Measurements from ENCODE around the gene SLC1A5.
"Not testable (repeated sequence)": the region's sequence is repeated elsewhere in the genome, so short reads cannot be mapped to it uniquely, and the experiment has no call there.

SLC1A5 gene

GRCh38 chr19:46788262-46788967 lies at the start of gene SLC1A5:
SLC1A5 (minus strand) TSS chr19:46788594; CDS start chr19:46787965, 629 bp downstream.
- in situ Hi-C loops (cut with MboI; ENCODE audit: low sequenced_read_pairs): no loop called here

DNA sequence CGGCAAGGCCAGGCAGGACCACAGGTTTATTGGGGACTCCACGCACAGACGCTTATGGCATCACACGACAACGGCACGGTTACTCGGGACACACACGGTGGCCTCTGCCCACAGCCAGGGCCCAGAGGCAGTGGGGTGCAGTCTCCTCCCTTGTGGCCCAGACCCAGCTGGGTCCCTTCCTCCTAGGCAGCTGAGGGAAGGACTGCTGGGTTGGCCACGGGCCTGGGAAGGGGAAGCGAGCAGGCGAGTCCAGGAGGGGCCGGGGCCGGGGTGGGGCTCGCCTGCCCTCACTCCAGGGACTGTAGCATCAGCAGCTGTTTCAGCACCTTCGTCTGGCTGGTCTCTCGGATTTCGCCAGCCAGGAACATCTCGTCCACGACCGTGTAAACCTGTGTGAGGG lies 49.8 kb upstream of the SLC1A5 start:
- in situ Hi-C loops (cut with MboI; ENCODE audit: low sequenced_read_pairs): no loop called here

- in situ Hi-C loops (cut with MboI; ENCODE audit: low sequenced_read_pairs): no loop called here
Measured at GRCh38 chr19:46834984-46835383, 46.6 kb upstream of the SLC1A5 start.

DNA sequence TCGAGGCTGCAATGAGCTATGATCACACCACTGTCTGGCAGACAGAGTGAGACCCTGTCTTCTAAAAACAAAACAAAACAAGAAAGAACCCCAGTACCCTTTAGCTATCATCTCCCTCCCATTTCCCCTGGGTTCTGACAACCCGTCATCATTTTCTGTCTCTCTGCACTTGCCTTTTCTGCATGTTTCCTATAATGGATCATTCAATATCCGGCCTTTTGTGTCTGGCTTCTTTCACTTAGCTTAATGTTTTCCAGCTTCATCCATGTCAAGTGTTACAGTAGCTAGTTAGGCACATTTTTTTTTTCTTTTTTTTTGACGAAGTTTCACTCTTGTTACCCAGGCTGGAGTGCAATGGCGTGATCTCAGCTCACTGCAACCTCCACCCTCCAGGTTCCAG lies 45.7 kb upstream of the SLC1A5 start:
- in situ Hi-C loops (cut with MboI; ENCODE audit: low sequenced_read_pairs): no loop called here

- in situ Hi-C loops (cut with MboI; ENCODE audit: low sequenced_read_pairs): no loop called here
Measured at GRCh38 chr19:46830864-46831263, 42.5 kb upstream of the SLC1A5 start.

- in situ Hi-C loops (cut with MboI; ENCODE audit: low sequenced_read_pairs): no loop called here
Measured at GRCh38 chr19:46828484-46828883, 40.1 kb upstream of the SLC1A5 start.

GRCh38 chr19:46825731-46826055 lies 37.3 kb upstream of the SLC1A5 start:
- in situ Hi-C loops (cut with MboI; ENCODE audit: low sequenced_read_pairs): no loop called here

DNA sequence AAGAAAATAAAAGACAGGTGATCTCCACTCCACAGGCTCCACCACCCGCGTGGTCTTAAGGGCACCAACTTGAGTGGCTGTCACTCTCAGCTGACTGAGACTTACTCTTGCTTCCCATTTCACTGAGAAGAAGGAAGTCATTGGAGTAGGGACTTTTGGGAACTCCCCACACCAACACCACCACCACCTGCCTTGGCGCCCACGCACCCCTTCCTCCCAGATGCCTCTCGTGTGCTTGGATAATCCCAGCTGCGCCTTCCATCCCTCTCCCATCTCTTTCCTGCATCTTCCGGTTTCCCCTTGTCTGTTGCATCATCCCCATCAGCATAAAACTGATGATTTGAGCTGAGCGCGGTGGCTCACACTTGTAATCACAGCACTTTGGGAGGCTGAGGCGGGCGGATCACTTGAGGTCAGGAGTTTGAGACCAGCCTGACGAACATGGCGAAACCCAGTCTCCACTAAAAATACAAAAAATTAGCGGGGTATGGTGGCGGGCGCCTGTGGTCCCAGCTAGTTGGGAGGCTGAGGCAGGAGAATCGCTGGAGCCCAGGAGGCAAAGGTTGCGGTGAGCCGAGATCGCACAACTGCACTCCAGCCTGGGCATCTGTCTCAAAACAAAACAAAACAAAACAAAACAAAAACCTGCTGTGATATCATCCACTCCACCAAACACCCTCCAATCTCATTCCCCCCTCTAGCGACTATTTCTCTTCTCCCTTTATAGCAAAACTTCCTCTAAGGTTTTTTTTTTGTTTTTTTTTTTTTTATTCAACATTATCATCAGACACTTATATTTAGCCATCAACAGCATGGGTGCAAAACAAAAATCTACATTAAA lies 36.7 kb upstream of the SLC1A5 start:
- in situ Hi-C loops (cut with MboI; ENCODE audit: low sequenced_read_pairs): no loop called here

GRCh38 chr19:46823049-46823448 lies 34.7 kb upstream of the SLC1A5 start:
- in situ Hi-C loops (cut with MboI; ENCODE audit: low sequenced_read_pairs): no loop called here

DNA sequence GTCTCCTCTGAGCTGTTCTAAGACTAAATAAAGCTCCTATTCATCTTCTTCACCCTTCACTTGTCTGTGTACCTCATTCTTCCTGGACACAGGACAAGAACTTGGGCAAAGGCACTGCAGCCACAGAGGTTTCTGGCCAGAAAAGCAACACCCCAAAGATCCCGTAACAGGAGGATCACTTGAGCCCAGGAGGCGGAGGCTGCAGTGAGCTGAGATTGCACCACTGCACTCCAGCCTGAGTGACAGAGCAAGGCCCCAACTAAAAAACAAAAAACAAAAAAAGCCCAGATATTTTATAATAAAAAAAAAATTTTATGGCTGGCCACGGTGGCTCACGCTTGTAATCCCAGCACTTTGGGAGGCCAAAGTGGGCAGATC lies 34.0 kb upstream of the SLC1A5 start:
- in situ Hi-C loops (cut with MboI; ENCODE audit: low sequenced_read_pairs): not testable (repeated sequence)

DNA sequence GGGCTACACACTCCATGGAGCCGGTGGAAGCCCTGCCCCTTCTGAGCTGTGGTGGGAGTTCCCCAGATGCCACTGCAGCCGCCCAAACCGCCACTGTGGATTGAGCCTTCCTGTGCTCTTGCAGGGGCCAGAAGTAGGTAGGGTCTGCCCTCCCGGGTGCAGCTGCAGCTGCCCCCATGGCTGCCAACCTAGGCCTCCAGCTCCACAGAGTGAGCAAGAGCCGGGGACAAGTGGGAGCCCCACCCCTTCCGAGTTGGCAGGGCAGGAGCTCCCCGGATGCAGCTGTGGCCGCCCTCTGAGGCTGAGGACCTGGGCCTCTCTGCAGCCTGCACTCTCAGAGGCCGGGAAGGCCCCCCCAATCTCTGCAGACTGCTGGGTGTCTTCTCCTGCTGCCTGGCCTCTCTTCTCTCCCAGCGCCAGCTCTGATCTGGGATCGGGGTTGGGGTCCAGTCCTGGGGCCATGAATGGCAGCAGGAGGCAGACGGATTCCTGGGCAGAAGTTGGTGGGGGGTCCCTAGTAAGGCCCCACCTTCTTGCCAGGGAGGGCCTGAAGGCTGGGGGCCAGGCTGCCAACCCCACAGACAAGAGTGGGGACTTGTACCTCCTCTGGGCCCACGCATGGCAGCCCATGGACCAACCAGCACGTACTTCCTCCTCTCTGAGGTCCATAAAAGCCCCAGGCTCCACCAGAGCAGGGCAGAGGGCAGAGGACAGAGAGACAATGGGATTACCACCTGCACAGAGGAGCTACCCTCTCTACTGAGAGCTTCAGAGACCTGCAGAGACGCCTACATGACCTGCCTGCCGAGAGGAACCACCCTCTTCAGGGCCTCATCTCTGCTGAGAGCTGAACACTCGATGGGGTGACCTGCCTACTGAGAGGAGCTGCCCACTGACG lies 33.4 kb upstream of the SLC1A5 start:
- in situ Hi-C loops (cut with MboI; ENCODE audit: low sequenced_read_pairs): no loop called here

GRCh38 chr19:46818812-46819211 lies 30.4 kb upstream of the SLC1A5 start:
- in situ Hi-C loops (cut with MboI; ENCODE audit: low sequenced_read_pairs): no loop called here

GRCh38 chr19:46815833-46816627 lies 27.6 kb upstream of the SLC1A5 start:
- in situ Hi-C loops (cut with MboI; ENCODE audit: low sequenced_read_pairs): no loop called here

GRCh38 chr19:46813839-46814358 lies 25.5 kb upstream of the SLC1A5 start:
- in situ Hi-C loops (cut with MboI; ENCODE audit: low sequenced_read_pairs): no loop called here

DNA sequence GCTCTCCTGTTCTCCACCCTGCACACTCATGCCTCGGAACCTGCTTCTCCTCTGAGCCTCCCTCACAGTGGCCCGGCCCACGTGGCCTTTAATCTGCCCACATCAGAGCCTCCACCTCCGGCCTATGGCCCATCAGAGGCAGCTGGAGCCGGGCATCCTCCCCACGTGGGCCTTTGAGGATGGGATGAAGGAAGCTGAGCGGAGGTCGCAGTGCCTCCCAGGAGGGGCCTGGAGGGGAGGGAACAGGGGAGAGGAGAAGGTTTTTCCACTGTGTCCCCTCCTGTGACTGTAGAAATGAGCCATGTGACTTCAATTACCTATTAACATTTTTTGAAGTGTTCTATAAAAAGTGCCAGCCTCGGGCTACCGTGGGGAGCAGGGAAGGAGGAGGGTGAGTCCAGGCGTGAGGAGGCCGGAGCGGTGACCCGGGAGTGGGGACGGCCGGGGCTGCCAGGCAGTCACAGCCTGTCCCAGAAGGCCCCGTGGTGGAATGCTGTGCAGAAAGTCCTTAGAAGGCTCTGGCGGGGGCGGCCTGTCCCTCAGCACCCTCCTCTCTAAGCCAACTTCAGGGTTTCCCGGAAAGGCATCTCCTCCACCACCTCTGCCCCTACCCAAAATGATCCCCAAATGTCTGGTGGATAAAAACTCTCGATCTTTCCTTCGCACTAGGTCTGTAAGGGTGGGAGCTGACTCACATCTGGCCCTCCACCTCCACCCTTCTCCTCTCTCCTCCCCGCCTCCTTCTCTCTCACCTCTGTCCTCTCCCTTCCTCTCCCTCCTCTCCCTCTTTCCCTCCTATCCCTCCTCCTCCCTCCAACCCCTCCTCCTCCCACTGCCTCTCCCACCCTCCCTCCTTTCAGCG lies 24.8 kb upstream of the SLC1A5 start:
- in situ Hi-C loops (cut with MboI; ENCODE audit: low sequenced_read_pairs): no loop called here

DNA sequence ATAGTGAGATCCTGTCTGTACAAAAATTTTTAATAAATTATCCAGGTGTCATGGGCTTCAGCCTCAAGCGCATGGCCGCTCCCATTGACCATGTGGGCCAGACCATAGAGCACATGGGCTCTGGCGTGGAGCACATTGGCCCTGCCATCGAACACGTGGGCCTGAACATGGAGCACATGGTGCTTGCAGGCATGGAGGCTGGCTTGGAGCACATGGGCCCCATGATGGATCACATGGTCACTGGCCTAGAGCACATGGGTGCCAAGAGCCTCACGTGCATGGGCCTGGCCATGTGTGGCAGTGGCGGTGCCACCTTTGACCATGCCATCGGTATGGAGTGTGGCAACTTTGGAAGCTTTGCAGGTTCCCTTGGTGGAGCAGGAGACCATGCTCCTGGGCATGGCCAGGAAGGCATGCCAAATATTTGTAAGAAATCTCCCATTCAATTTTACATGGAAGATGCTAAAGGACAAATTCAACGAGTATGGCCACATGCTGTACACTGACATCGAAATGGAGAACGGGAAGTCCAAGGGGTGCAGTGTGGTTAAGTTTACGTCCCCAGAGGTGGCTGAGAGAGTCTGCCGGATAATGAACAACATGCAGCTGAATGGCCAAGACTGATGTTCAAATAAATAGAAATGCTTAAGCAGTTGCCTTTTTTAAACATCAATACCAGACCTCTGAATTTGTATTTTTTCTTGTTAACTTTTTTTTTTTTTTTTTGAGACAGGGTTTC lies 21.3 kb upstream of the SLC1A5 start:
- in situ Hi-C loops (cut with MboI; ENCODE audit: low sequenced_read_pairs): no loop called here

DNA sequence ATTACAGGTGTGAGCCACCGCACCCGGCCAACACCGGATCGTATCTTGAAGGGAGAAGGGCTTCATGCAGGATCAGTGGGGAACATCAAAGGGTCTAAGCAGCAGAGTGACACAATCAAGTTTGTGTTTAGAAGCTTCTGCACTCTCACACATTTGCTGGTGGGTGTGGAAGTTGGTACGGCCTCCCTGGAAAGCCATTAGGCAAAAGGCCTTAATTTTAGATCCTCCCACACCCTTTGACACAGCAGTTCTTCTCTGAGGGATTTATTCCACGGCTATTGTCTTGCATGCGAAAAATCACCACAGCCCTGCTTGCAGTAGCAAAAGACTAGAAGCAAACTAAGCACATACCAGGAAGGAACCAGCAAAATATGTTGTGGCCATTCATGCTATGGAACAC lies 18.3 kb upstream of the SLC1A5 start:
- in situ Hi-C loops (cut with MboI; ENCODE audit: low sequenced_read_pairs): no loop called here

DNA sequence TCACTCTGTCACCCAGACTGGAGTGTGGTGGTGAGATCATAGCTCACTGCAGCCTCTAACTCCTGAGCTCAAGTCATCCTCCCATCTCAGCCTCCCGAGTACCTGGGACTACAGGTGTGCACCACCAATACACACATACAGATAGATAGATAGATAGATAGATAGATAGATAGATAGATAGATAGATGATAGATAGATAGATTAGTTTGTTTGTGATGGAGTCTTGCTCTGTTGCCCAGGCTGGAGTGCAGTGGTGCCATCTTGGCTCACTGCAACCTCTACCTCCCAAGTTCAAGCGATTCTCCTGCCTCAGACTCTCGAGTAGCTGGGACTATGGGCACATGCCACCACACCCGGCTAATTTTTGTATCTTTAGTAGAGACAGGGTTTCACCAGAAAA lies 16.0 kb upstream of the SLC1A5 start:
- in situ Hi-C loops (cut with MboI; ENCODE audit: low sequenced_read_pairs): not testable (repeated sequence)

DNA sequence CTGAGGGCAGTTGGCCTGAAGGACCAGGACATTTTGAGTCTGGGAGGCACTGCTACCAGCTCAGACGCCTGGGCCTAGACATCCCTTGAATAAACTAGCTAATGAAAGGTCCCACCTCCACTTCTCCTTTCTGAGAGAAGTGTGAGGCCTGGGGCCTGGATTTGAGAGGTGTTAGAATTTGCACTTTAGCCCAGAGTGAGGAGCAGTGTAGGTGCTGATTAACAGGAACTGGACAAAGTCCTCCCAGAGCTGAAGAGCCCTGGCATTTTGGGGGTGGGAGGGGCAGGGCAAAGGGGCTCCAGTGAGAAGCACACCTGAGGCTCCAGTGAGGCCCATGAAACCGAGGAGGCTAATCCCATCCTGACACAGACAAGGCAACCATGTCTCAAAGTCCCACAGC lies 15.2 kb upstream of the SLC1A5 start:
- in situ Hi-C loops (cut with MboI; ENCODE audit: low sequenced_read_pairs): no loop called here

Measured in HL-60/S4 treated with phorbol 12-myristate 13-acetate at 8.2 ng/mL for 4 days and 3 days (cell line).